Neuron (in vitro differentiated cells): ENCODE measurements around the gene SLC2A1.

Experiments used
- H2AFZ ChIP-seq: one replicate; pipeline ENCODE4 v1.6.1; 2013; ENCODE audit warnings: low read depth, mild to moderate bottlenecking, inconsistent platforms, low read length, moderate library complexity
- H3K27me3 ChIP-seq: one replicate; pipeline ENCODE4 v1.6.1; 2013; ENCODE audit warnings: low read length; ENCODE audit not compliant: insufficient read depth
- H3K36me3 ChIP-seq: one replicate; pipeline ENCODE4 v1.6.1; 2013; ENCODE audit warnings: low read length; ENCODE audit not compliant: insufficient read depth
- H3K4me1 ChIP-seq: one replicate; pipeline ENCODE4 v1.6.1; 2013; ENCODE audit warnings: low read length; ENCODE audit not compliant: insufficient read depth
- H3K4me3 ChIP-seq: 2 replicates; pipeline ENCODE4 v1.5.1; 2013; ENCODE audit warnings: mild to moderate bottlenecking, low read length, moderate library complexity
- H3K9me3 ChIP-seq: one replicate; pipeline ENCODE4 v1.6.1; 2013; ENCODE audit warnings: low read length

SLC2A1 gene

DNA sequence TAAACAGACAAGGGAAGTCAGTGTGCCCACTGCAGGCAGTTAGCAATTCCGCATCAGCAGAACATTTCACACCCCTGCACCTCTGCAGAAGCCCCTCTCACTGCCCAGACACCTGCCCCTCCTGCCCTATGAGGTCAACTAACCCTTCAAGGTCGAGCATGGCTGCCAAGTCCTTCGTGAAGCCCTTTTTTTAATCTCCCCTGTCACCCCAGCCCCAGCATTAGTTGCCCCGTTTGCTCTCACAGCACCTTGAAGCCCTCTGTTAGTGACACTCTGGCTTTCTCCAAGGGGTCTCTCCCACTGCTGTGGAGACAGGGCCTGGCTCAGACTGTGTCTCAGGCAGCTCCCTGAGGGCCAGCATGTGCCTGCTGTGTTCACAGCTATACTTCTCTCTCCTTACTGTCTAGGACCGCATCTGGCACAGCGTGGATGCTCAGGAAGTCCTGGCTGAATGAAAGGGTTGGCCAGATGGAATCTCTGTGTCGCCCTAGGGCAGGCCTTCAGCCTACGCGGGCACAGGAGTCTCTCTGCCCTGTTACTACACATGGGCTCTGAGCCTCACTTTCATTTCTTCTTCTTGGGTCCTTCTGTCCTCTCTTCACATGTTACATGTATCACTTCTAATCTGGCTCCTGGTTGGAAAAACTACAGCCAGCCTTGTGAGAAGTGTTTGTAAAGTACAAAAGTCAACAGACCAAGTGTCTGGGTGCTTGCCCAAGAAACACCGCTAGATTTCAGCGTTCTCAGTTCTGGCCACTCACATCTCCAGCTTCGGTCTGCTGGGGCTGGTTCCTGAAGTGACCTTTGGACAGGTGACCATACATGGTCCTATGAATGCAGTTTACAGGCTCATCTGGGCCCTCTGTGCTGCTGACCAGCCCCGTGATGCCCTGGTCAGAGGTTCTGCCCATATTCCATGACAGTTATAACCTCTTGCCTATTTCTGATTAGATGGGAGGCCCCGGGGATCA is 19.7 kb downstream of the SLC2A1 start:
- peaks cover 95% of the 10 kb centered on the region for H3K36me3 ChIP-seq
- no peaks in the 10 kb centered on the region for H3K9me3 ChIP-seq
- no peak overlapping the region for H3K4me3 ChIP-seq
- no peak overlapping the region for H2AFZ ChIP-seq
- H3K27me3 ChIP-seq: no peaks in the 10 kb centered on the region
- peaks cover 18% of the 10 kb centered on the region for H3K4me1 ChIP-seq

DNA sequence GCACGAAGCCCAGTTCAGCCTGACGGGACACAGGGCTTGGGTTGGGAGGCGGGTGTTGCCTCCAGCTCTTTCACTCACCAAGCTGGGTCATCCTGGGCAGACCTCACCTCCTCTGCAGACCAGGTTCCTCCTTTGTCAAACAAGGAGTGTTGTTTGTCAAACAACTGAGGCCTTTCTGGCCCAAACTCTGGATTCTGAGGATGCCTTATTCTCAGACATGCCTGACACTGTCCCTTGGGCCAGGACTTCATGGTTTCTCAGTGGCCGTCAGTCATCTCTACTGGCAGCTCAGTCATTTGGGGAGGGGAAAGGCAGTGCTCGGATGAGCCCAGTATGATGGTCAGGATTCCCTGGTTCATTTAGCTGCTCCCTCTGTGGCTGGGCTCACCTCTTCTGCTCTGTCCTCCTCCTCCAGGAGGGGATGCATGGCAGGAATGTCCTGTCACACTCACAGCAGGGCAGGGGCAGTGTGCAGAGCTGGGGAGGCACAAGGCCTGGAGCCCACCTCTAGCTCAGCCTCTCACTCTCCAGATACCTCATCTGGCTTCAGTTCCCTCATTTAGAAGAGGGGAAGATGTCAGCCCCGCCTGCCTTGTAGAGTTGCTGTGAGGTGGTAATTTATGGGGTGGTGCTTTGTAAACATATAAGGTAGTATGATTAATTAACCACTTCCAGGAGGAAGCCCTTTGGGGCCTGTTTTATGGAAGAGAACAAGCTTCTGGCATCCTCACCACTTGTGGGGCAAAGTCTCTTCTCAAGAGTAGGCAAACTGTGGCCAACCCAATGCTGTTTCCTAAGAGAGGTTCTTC is 20.6 kb downstream of the SLC2A1 start:
- Histone ChIP-seq H3K27me3 (no peaks in the 10 kb centered on the region), H3K4me3 (no peak overlapping the region), H2AFZ (no peak overlapping the region), H3K36me3 (peaks cover 95% of the 10 kb centered on the region), H3K4me1 (peaks cover 18% of the 10 kb centered on the region), H3K9me3 (no peaks in the 10 kb centered on the region)

DNA sequence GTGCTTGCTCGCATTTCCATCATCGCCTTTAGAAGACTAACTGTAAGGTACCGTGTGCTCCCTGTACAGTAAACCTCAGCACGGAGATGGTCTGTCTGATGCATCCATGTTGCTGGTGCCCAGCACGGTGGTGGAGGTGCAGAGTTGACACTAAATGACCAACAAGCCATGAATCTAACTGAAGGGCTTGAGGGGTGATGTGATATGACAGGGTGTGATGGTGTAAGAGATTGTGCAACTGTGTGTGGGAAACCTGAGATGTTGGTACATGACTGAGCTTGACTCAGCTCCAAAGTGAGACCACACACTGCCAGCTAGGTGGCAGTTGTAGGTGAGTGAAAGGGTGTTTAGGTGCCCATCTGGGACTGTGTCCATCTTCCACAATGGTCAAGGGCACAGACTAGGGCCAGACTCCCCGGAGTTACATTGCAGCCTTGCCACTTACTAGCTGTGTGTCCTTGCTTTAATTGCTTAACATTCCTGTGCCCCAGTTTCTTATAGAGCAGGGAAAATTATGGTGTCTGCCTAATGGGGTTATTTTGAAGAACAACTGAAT is 21.4 kb downstream of the SLC2A1 start:
- Histone ChIP-seq H3K4me1 (peaks cover 14% of the 10 kb centered on the region), H3K9me3 (no peaks in the 10 kb centered on the region), H3K36me3 (peaks cover 95% of the 10 kb centered on the region), H3K4me3 (no peak overlapping the region), H2AFZ (no peak overlapping the region), H3K27me3 (no peaks in the 10 kb centered on the region)

DNA sequence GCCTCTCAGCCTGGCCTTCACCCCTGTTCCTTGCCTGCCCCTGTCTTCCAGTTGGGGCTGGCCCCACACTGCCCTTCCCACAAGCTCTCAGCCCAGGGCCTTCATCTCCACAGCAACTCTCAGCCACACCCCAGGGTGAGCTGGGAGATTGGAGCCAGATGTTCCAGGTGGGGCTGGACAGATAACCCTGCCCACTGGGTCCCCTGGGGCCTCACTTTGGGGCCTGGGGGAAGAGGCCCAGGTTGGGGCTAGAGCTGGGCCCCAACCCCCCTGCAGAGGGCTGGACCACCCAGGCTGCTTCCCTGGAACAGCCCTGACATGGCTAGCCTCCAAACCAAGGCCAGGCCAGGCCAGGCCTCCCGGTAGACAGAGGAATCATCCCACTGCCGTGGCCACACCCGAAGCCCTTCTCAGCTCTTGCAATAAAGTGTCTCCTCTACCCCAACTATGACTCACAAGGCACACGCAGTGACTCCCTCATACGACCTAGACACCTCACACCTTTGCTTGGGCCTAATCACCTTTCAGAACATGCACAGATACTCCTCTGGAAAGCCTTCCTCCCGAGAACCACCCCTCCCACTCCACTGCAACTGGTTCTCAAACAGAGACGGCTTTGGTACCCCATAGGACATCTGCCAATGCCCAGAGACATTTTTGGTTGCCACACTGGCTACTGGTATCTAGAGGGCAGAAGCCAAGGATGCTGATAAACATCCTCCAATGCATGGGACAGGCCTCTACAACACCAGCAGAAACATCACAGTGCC is 22.2 kb downstream of the SLC2A1 start:
- H3K4me1 ChIP-seq: peaks cover 7% of the 10 kb centered on the region
- no peak overlapping the region for H3K4me3 ChIP-seq
- no peaks in the 10 kb centered on the region for H3K27me3 ChIP-seq
- H2AFZ ChIP-seq: no peak overlapping the region
- H3K36me3 ChIP-seq: peaks cover 95% of the 10 kb centered on the region
- H3K9me3 ChIP-seq: no peaks in the 10 kb centered on the region

DNA sequence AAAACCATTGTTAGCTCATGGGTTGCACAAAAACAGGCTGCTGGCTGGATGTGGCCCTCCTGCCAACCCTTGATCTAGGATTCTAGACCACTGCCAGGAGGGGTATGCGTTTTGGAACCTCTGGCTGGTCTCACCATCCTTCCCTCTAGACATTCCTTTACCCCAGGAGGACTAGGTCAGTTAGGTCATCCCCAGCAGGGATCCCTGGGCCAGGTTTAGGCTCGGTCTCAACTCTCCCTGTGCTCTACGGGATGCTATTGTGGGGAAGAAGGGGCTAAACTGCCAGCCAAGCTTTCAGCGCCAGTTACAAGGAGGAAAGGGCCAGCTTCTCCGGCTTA is 22.7 kb downstream of the SLC2A1 start:
- no peaks in the 10 kb centered on the region for H3K27me3 ChIP-seq
- H3K36me3 ChIP-seq: peaks cover 95% of the 10 kb centered on the region
- H3K9me3 ChIP-seq: no peaks in the 10 kb centered on the region
- no peak overlapping the region for H3K4me3 ChIP-seq
- H2AFZ ChIP-seq: no peak overlapping the region
- peaks cover 3% of the 10 kb centered on the region for H3K4me1 ChIP-seq

DNA sequence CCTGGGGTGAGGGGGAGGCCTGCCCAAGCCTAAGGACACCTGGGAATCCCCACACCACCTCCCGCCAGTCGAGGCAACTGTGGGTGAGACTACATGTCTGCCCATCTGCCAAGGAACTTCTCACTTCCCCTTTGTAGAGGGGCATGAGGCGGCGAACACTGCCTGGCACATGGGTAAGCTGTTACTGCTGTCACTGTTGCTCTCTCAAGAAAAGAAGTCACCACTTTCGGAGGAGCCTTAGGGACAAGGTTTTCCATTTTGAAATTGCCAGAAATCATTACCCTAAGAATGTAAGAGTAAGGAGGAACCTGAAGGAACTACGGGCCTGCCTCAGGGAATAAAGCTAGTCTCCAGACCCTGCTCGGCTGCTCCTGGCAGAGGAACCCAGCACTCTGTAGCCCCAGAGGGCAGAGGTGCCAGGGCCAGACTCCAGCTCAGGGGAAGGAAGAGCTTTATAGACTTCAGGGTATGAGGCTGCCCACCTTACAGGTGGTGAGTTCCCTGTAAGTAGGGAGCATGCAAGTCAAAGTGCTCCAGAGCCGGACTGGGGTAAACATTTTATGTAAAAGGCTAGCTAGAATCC is 23.3 kb downstream of the SLC2A1 start:
- H3K27me3 ChIP-seq: no peaks in the 10 kb centered on the region
- no peak overlapping the region for H3K4me3 ChIP-seq
- H2AFZ ChIP-seq: no peak overlapping the region
- H3K9me3 ChIP-seq: no peaks in the 10 kb centered on the region
- peaks cover 96% of the 10 kb centered on the region for H3K36me3 ChIP-seq
- no peaks in the 10 kb centered on the region for H3K4me1 ChIP-seq

DNA sequence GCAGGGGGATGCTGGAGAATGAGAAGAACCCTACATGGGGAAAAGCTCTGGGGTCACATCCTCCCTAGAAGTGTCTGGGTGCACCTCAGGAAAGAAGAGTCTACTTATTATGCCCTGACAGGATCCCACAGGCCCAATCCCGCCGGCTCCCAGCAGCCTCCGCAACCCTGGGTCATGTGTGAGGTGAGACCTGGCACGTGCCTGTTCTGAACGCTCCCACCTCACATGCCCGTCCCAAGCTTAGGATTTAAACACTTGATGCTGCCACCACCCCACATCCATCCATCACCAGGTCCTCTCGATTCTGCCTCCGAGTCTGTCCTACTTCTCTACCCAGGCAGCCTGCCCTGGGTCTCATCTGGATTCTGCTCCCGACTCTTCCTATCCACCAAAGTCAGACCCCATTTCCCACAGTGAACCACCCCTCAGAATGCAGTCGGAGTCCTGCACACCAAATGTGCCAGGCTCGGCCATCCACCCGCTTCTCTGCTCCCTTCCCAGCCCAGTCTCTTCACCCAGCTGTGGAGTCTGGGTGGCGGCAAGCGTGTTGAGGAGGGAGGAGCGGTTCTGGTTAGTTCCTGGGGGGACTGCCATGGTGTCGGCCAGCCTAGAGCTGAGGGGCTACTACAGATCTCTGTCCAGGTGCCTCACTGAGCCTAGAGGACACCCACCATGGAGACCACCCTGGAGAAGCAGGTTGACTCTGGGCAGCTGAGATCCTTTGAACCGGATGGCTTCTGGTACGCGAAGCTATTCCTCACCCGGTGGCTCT is 23.9 kb downstream of the SLC2A1 start:
- no peaks in the 10 kb centered on the region for H3K4me1 ChIP-seq
- peaks cover 97% of the 10 kb centered on the region for H3K36me3 ChIP-seq
- H3K9me3 ChIP-seq: no peaks in the 10 kb centered on the region
- H3K4me3 ChIP-seq: no peak overlapping the region
- no peaks in the 10 kb centered on the region for H3K27me3 ChIP-seq
- no peak overlapping the region for H2AFZ ChIP-seq

DNA sequence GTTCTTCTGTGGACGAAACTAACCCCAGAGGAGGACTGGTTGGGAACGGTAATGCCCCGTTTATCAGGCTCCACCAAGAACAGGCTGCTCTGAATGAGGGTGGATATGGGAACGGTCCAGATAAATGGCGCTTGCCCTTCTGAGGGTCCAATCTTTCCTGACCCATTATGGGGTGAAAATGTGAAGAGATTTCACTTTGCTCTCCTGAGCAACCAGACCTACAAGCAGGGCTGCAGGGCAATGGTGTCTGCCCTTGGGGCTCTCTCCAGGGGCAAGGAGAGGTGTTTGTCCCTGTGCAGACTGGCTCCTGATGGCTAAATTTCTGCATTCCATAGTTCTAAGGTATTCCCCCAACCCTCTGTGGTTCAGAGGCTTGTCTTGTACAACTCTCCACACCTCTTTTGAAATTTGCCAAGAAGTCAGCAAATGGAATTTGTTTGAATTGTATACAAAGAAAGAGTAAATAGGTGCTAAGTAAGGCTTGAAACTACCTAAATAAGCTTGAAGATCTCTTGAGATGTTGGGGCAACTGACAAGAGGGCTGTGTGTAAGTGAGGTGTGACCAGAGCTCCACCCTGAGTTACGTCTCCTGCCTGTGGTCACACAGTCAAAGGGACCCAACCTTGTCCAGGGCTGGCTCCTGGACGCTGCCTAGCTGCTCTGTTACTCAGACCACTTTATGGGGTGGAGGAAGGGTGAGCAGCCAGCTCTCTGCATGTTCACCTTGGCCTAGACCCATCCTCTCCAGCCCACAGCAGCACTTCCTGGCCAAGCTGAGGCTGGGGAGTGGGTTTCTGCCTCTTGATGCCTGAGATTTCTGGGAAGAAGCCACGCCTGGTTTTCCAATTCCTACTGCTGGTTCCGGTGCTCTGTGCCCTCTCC is 24.8 kb downstream of the SLC2A1 start:
- H3K9me3 ChIP-seq: no peaks in the 10 kb centered on the region
- H3K4me1 ChIP-seq: no peaks in the 10 kb centered on the region

DNA sequence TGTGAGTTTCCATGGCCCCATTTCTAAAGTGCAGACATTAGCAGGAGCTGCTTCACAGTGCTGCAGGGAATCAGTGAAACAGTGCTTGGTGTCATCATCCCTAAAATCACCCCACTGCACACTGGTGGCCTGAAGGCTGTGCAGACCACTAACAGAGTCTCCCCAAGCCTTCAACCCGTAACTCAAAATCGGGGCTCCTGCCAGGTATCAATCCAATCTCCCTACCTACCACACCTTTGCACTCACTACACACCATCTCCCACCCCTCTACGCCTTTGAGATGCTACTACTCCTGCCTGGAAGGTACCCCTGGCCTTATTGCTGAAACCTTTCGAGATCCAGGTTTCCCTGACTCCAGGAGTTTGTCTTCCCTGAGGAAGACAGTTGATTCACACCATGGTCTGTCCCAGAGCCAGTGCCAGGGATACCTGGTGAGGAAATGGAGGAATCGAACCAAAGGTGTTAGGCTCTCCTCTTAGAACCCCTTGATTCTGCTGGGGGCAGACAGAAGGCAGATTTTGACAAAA is 25.5 kb downstream of the SLC2A1 start:
- Histone ChIP-seq H3K4me1 (no peaks in the 10 kb centered on the region), H3K4me3 (no peak overlapping the region), H3K36me3 (peaks cover 98% of the 10 kb centered on the region), H2AFZ (no peak overlapping the region), H3K27me3 (no peaks in the 10 kb centered on the region), H3K9me3 (no peaks in the 10 kb centered on the region)

More for the DNA sequence above, 24.8 kb downstream of the SLC2A1 start:
- no peak overlapping the region for H2AFZ ChIP-seq
- no peak overlapping the region for H3K4me3 ChIP-seq
- H3K36me3 ChIP-seq: peaks cover 98% of the 10 kb centered on the region
- H3K27me3 ChIP-seq: no peaks in the 10 kb centered on the region

DNA sequence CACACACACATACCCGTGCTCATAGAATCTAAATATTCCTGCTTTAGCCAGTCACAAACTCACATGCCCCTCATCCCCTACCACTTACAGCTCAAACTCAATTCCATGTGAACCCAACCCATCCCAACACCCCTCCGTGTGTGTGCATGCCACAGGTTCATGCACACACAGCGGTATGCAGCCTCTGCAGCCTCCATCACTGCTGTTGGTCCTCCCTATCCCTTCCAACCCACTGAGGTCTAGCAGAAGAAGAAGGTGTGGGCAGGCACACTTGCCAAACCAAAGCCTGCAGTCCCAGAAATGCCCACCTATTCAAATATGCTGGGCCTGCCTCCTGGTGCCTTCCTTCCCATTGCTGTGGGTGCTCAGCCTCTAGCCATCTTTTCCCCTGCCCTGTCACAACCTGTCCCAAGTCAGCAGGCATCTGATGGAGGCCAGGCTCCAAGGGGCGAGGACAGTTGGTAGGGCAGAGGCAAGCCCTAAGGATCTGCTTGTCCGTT is 26.2 kb downstream of the SLC2A1 start:
- Histone ChIP-seq H2AFZ (no peak overlapping the region), H3K36me3 (peaks cover 98% of the 10 kb centered on the region), H3K4me1 (no peaks in the 10 kb centered on the region), H3K4me3 (no peak overlapping the region), H3K9me3 (no peaks in the 10 kb centered on the region), H3K27me3 (no peaks in the 10 kb centered on the region)

DNA sequence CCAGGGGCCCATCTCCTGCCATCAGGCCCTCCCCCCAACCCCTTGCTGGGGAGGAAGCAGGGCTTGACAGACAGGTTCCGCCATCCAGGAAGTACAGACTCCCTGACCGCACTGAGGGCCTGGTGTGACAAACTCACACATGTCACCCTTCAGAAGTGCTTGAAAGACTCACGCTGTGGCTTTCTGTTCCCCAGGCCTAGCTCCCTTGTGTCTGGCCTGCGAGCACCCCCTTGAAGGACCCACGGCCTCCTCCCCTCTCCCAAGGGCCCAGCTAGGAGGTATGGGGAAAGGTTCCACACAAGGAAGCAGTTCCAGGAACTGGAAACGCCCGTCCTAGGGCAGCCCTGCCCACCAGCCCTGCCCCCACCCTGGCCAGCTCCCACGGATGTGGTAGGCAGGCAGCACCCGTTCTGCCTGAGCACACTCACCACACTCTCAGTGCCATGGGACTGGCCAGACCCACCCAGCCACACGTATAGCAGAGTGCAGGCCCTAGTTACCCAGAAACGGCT is 26.7 kb downstream of the SLC2A1 start:
- Histone ChIP-seq H2AFZ (no peak overlapping the region), H3K36me3 (peaks cover 98% of the 10 kb centered on the region), H3K4me3 (no peak overlapping the region), H3K9me3 (no peaks in the 10 kb centered on the region), H3K27me3 (no peaks in the 10 kb centered on the region), H3K4me1 (no peaks in the 10 kb centered on the region)
